Astrocyte of the cerebellum (primary cell): Measurements from ENCODE around the gene RIPK4.
"Not testable (repeated sequence)": the region's sequence is repeated elsewhere in the genome, so short reads cannot be mapped to it uniquely, and the experiment has no call there.

Experiments used
- DNase-seq: peaks from one replicate; pipeline ENCODE4 v3.0.0-alpha.2; 2011; ENCODE audit warnings: low read depth
- H3K4me3 ChIP-seq: 2 replicates; pipeline ENCODE4 v1.5.1; 2011; ENCODE audit warnings: mild to moderate bottlenecking, low read depth, low read length, moderate library complexity
- in situ Hi-C: cut with HindIII; loops from 2 replicates; pipeline ENCODE4 v1.10.0; 2017; ENCODE audit warnings: low sequenced_read_pairs
- TF ChIP-seq, protein P1 (sequence below): IDR thresholded peaks from 2 replicates; pipeline ENCODE4 v1.5.1; 2012; ENCODE audit warnings: low read length, low read depth, moderate library complexity, mild to moderate bottlenecking; ENCODE audit errors: missing control alignments

Gene RIPK4

GRCh38 chr21:41796476-41797080, 29.7 kb upstream of the RIPK4 start:
- H3K4me3 ChIP-seq: no peak overlapping the region
- DNase-seq: no peak
- in situ Hi-C loops: loop anchor here (25.0 kb wide), 1 partner anchor 509 kb away; no protein-coding TSS in a partner anchor
- TF ChIP-seq, protein P1, sequence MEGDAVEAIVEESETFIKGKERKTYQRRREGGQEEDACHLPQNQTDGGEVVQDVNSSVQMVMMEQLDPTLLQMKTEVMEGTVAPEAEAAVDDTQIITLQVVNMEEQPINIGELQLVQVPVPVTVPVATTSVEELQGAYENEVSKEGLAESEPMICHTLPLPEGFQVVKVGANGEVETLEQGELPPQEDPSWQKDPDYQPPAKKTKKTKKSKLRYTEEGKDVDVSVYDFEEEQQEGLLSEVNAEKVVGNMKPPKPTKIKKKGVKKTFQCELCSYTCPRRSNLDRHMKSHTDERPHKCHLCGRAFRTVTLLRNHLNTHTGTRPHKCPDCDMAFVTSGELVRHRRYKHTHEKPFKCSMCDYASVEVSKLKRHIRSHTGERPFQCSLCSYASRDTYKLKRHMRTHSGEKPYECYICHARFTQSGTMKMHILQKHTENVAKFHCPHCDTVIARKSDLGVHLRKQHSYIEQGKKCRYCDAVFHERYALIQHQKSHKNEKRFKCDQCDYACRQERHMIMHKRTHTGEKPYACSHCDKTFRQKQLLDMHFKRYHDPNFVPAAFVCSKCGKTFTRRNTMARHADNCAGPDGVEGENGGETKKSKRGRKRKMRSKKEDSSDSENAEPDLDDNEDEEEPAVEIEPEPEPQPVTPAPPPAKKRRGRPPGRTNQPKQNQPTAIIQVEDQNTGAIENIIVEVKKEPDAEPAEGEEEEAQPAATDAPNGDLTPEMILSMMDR: no peak

- TF ChIP-seq, protein P1: no peak
- DNase-seq: no peak
- H3K4me3 ChIP-seq: no peak overlapping the region
- in situ Hi-C loops: loop anchor here (25.0 kb wide), 1 partner anchor 508 kb away; no protein-coding TSS in a partner anchor
Measured at GRCh38 chr21:41795726-41796125, 28.9 kb upstream of the RIPK4 start.

- H3K4me3 ChIP-seq: no peak overlapping the region
- in situ Hi-C loops: loop anchor here (25.0 kb wide), 1 partner anchor 507 kb away; no protein-coding TSS in a partner anchor
- DNase-seq: no peak
- TF ChIP-seq, protein P1: no peak
Measured at GRCh38 chr21:41794600-41794999, 27.7 kb upstream of the RIPK4 start.

DNA sequence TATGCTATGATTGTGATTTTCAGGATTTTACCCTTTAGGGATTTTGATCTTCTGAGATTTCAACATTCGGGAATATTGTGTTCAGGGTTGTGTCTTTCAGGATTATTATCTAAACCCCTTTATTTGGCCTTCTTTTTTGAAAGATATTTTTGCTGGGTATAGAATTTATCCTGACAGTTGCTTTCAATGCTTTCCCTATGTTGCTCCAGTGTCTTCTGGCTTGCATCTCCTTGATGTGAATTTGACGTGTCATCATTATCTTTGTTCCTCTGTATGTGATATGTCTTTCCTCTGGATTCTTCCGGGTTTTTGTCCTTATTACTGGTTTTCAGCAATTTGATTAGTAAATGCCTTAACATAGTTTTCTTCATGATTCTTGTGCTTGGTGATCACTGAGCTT, 25.9 kb upstream of the RIPK4 start:
- TF ChIP-seq, protein P1: no peak
- in situ Hi-C loops: loop anchor here (25.0 kb wide), 1 partner anchor 505 kb away; no protein-coding TSS in a partner anchor
- no peak overlapping the region for H3K4me3 ChIP-seq
- DNase-seq: no peak

GRCh38 chr21:41786509-41786987, 19.7 kb upstream of the RIPK4 start:
- TF ChIP-seq, protein P1: no peak
- no peak for DNase-seq
- H3K4me3 ChIP-seq: no peak overlapping the region
- in situ Hi-C loops: loop anchor here (25.0 kb wide), 1 partner anchor 499 kb away; no protein-coding TSS in a partner anchor

DNA sequence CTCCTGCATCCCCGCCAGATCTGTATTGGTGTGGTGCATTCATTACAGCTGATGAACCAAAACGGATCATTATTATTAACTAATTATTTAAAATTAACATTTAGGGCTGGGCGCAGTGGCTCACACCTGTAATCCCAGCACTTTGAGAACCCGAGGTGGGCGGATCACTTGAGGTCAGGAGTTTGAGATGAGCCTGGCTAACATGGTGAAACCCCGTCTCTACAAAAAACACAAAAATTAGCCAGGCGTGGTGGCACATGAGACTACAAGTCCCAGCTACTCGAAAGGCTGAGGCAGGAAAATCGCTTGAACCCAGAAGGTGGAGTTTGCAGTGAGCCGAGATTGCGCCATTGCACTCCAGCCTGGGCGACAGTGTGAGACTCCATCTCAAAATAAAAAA, 18.4 kb upstream of the RIPK4 start:
- in situ Hi-C loops: loop anchor here (25.0 kb wide), 1 partner anchor 498 kb away; no protein-coding TSS in a partner anchor
- not testable (repeated sequence) for DNase-seq, H3K4me3 ChIP-seq

- TF ChIP-seq, protein P1: no peak
- in situ Hi-C loops: loop anchor here (5.0 to 25.0 kb wide), 2 partner anchors 172 to 497 kb away; no protein-coding TSS in a partner anchor
- DNase-seq: no peak
- H3K4me3 ChIP-seq: no peak overlapping the region
Measured at GRCh38 chr21:41784456-41785102, 17.7 kb upstream of the RIPK4 start.
